ENCODE measurements around the gene ESPNL.
"Not testable (repeated sequence)": the region's sequence is repeated elsewhere in the genome, so short reads cannot be mapped to it uniquely, and the experiment has no call there.

ESPNL gene

GRCh38 chr2:238168196-238169047, 68.3 kb downstream of the ESPNL start:
- no peak for DNase-seq (ENCODE audit: low read depth in 2 of 2, low spot score in 1 of 2)

GRCh38 chr2:238169048-238169707, 69.0 kb downstream of the ESPNL start:
- DNase-seq (ENCODE audit: low read depth in 2 of 2, low spot score in 1 of 2): no peak

DNA sequence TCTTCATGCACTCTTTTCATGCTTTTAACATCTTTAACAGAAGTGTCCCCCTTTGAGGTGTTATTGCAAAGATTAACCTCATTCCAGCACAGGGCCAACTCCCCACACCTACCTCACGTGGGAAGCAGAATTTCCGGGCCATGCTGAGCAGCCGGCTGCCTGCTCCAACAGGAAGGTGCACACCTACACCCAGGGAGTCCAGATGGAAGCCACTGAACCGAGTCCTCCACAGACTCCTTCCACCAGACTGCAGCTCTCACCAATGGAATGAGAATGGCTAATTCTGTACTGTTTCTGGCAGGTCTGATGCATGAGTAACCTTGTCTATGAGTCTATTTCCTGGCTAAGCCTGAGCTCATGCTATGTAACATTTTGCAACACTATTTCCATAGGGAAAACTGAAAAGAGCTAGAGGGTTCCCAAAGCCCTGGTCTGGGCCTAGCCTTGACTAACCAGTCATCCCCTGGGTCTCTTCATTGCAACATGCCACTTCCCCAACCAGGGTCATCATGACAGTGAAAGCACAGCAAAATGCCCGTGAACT, 69.6 kb downstream of the ESPNL start:
- no peak for DNase-seq (ENCODE audit: low read depth in 2 of 2, low spot score in 1 of 2)

- DNase-seq (ENCODE audit: low read depth in 2 of 2, low spot score in 1 of 2): no peak
Observed at GRCh38 chr2:238170386-238171071, 70.4 kb downstream of the ESPNL start.

DNA sequence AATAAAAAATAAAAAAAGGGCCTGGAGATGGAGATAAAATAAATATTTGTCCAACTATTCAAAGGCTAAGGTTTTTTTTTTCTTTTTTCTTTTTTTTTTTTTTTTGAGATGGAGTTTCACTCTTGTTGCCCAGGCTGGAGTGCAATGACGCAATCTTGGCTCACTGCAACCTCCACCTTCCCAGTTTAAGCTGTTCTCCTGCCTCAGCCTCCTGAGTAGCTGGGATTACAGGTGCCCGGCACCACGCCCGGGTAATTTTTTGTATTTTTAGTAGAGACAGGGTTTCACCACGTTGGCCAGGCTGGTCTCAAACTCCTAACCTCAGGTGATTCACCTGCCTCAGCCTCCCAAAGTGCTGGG, 70.9 kb downstream of the ESPNL start:
- not testable (repeated sequence) for DNase-seq (ENCODE audit: low read depth in 2 of 2, low spot score in 1 of 2)

DNA sequence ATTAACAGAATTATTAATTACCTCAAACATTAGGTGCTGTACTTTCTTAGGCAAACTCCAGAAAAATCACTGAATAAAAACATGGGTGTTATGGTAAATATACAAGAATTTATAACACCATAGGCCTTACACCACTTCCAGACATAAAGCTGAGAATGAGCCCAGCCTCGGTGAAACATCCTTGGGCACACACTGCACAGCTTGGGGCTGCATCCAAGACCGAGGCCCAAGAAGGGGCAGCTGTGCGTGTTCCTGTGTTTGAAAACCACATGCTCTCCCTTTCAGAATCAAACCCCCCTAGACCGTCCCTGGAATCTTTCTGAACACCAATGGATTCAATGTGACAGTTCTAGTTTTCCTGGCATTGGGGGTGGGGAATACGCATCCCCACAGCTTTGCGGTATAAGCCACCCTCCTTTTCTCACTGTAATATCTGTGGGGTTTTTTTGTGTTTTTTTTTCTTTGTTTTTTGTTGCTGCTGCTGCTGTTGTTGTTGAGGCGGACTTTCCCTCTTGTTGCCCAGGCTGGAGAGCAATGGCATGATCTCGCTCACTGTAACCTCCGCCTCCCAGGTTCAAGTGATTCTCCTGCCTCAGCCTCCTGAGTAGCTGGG, 71.5 kb downstream of the ESPNL start:
- DNase-seq (ENCODE audit: low read depth in 2 of 2, low spot score in 1 of 2): no peak

DNA sequence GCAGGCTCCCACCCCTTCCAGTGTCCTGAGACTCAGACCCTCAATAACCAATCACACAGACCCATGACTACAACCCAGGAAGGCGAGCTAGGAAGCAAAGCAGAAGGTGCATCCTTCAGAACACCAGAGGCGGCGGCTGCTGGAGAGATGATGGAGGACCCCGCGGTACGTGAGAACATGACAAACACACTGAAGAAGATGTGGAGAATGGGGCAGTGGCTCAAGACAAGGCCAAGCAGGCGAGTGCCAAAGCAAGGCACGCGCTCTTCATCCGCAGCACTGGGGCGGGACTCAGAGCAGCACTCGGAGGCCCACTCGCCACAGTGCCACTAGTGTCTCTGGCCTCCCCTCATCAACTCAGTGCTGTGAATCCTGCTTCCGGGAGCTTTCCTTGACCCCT, 72.3 kb downstream of the ESPNL start:
- no peak for DNase-seq (ENCODE audit: low read depth in 2 of 2, low spot score in 1 of 2)

- DNase-seq (ENCODE audit: low read depth in 2 of 2, low spot score in 1 of 2): no peak
Observed at GRCh38 chr2:238173692-238174091, 73.6 kb downstream of the ESPNL start.

DNA sequence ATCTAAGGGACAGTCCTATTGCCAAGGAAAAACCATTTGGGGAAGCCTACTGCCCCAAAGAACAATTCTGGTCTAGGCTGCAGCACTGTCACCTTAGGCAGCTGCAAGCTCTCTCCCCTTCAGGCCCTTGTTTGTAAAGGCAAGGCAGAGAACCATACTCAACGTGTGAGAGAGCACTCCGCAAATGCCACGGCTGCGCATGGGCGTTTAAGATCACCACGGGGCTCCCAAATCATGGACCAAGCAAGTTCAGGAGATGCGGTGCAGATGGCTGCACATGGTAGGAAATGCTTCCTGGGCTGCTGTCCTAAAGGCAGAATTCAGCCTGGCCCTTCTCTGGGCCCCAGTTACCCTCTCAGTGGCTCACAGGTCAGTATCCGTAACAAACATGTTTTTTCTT, 74.2 kb downstream of the ESPNL start:
- no peak for DNase-seq (ENCODE audit: low read depth in 2 of 2, low spot score in 1 of 2)

- no peak for DNase-seq (ENCODE audit: low read depth in 2 of 2, low spot score in 1 of 2)
Observed at GRCh38 chr2:238174701-238175100, 74.6 kb downstream of the ESPNL start.

- DNase-seq (ENCODE audit: low read depth in 2 of 2, low spot score in 1 of 2): no peak
Observed at GRCh38 chr2:238176613-238177012, 76.5 kb downstream of the ESPNL start.

- DNase-seq (ENCODE audit: low read depth in 2 of 2, low spot score in 1 of 2): no peak
Observed at GRCh38 chr2:238180554-238180953, 80.4 kb downstream of the ESPNL start.

DNA sequence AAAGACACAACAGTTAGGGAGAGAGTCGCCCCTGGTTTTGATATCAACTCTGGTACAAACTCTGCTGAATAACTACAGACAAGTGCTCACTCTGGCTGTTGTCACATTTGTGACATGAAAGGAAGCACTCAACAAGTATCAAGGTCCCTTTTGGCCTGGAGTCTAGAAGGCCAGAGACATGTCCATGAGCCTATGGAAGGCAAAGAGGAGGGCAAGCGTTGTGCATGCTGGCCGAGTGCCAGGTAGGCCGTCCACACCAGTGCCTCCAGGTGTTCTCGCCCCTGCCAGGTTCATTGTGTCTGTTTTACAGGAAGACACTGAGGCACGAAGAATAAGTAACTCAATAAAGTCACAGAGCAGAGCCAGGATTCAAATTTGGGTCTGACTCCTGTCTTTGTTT, 82.2 kb downstream of the ESPNL start:
- DNase-seq (ENCODE audit: low read depth in 2 of 2, low spot score in 1 of 2): no peak

All from stimulated activated CD8-positive, alpha-beta memory T cell treated with anti-CD3 and anti-CD28 coated beads, Interleukin-4, amount 100 ng/mL, for 4 hours (primary cell).